SW480 (cell line): ENCODE measurements around the gene OR13C9.
A peak's percentile ranks its signal among the peaks of the same experiment; 100 is the strongest.
"Not testable (repeated sequence)": the region's sequence is repeated elsewhere in the genome, so short reads cannot be mapped to it uniquely, and the experiment has no call there.

Experiments
- DNase-seq: peaks from one replicate; pipeline ENCODE4 v3.0.0-alpha.2; 2016; ENCODE audit warnings: low spot score

Gene OR13C9

GRCh38 chr9:104618104-104618503 is at the start of gene OR13C9:
Gene OR13C9 (minus strand): TSS chr9:104618204. CDS start chr9:104618204, 0 bp downstream.
- DNase-seq: no peak

GRCh38 chr9:104658496-104659195 is 40.6 kb upstream of the OR13C9 start:
- DNase-seq: no peak

- no peak for DNase-seq
Observed at GRCh38 chr9:104635456-104635855, 17.5 kb upstream of the OR13C9 start.

- no peak for DNase-seq
Observed at GRCh38 chr9:104633976-104634520, 16.0 kb upstream of the OR13C9 start.

- DNase-seq: not testable (repeated sequence)
Observed at GRCh38 chr9:104625964-104626363, 8.0 kb upstream of the OR13C9 start.

- DNase-seq: no peak
Observed at GRCh38 chr9:104617418-104617817, 586 bp downstream of the OR13C9 start.

GRCh38 chr9:104611213-104611612 is 6.8 kb downstream of the OR13C9 start:
- no peak for DNase-seq

- peak; percentile 2 for DNase-seq
Observed at GRCh38 chr9:104608336-104608735, 9.7 kb downstream of the OR13C9 start.

GRCh38 chr9:104606152-104606551 is 11.9 kb downstream of the OR13C9 start:
- DNase-seq: no peak

GRCh38 chr9:104605527-104605926 is 12.5 kb downstream of the OR13C9 start, which contains the start of gene OR13C2:
Gene OR13C2 (minus strand): TSS chr9:104605627. CDS start chr9:104605627, 0 bp downstream.
- not testable (repeated sequence) for DNase-seq

GRCh38 chr9:104604801-104605200 is 13.2 kb downstream of the OR13C9 start:
- no peak for DNase-seq

GRCh38 chr9:104599313-104599712 is 18.7 kb downstream of the OR13C9 start, which contains the start of gene OR13C5:
Gene OR13C5 (minus strand): TSS chr9:104599413. CDS start chr9:104599413, 0 bp downstream.
- not testable (repeated sequence) for DNase-seq

- DNase-seq: not testable (repeated sequence)
Observed at GRCh38 chr9:104598749-104599148, 19.3 kb downstream of the OR13C9 start.

GRCh38 chr9:104589626-104590025 is 28.4 kb downstream of the OR13C9 start:
- no peak for DNase-seq

- DNase-seq: no peak
Observed at GRCh38 chr9:104586496-104587180, 31.4 kb downstream of the OR13C9 start.

- DNase-seq: no peak
Observed at GRCh38 chr9:104580562-104580961, 37.4 kb downstream of the OR13C9 start.

- DNase-seq: no peak
Observed at GRCh38 chr9:104577263-104577662, 40.7 kb downstream of the OR13C9 start.

- no peak for DNase-seq
Observed at GRCh38 chr9:104575456-104575855, 42.5 kb downstream of the OR13C9 start.

- DNase-seq: no peak
Observed at GRCh38 chr9:104572612-104573011, 45.4 kb downstream of the OR13C9 start.

- DNase-seq: no peak
Observed at GRCh38 chr9:104568868-104569267, 49.1 kb downstream of the OR13C9 start, which contains the start of gene OR13C8. Gene OR13C8 (plus strand): TSS chr9:104569168. CDS start chr9:104569168, 0 bp downstream.
